Measurements from ENCODE around the gene PSMA2.

DNA sequence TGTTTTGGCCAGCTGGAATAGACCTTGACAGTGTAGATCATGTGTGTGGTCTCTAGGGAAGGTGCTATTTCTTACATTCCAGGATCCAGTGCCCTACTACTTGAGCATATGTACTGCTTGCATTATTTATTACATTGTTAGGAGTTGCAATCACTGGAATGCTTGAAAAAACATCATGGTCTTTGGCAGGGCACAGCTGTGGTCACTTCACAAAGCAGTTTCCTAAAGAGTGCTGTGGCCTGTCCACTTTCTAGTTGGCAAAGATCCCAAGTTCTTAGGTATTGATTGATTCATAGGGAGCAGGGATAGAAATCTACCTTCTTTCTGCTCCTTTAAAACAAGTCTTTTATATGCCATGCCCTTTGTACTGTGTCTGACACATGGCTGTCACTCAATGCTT, 24.7 kb downstream of the PSMA2 start:
- TF ChIP-seq, protein P1, sequence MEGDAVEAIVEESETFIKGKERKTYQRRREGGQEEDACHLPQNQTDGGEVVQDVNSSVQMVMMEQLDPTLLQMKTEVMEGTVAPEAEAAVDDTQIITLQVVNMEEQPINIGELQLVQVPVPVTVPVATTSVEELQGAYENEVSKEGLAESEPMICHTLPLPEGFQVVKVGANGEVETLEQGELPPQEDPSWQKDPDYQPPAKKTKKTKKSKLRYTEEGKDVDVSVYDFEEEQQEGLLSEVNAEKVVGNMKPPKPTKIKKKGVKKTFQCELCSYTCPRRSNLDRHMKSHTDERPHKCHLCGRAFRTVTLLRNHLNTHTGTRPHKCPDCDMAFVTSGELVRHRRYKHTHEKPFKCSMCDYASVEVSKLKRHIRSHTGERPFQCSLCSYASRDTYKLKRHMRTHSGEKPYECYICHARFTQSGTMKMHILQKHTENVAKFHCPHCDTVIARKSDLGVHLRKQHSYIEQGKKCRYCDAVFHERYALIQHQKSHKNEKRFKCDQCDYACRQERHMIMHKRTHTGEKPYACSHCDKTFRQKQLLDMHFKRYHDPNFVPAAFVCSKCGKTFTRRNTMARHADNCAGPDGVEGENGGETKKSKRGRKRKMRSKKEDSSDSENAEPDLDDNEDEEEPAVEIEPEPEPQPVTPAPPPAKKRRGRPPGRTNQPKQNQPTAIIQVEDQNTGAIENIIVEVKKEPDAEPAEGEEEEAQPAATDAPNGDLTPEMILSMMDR (IDR thresholded peaks at IDR 0.05; ENCODE audit: extremely low read depth in 1 of 2, insufficient read depth in 1 of 2, low read depth in 1 of 2, low read length in 2 of 2), result no peak
- TF ChIP-seq POLR2AphosphoS5 (IDR thresholded peaks at IDR 0.05; ENCODE audit: insufficient read depth, low read depth, low read length) (no peak), POLR2A (IDR thresholded peaks at IDR 0.05; ENCODE audit: low read depth, low read length) (no peak)
- TF ChIP-seq, protein P2, sequence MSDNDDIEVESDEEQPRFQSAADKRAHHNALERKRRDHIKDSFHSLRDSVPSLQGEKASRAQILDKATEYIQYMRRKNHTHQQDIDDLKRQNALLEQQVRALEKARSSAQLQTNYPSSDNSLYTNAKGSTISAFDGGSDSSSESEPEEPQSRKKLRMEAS (IDR thresholded peaks at IDR 0.05; ENCODE audit: insufficient read depth, insufficient read length), result no peak
